HG03521 (cell line): ENCODE data around the gene TBC1D14.

Source experiments
- ATAC-seq: cut with Tn5 transposase; IDR thresholded peaks from one replicate; pipeline ENCODE4 v1.9.1; 2021; ENCODE audit warnings: mild to moderate bottlenecking, moderate library complexity; ENCODE audit not compliant: unreplicated experiment

Gene TBC1D14

GRCh38 chr4:6926681-6927478 is 17.3 kb downstream of the TBC1D14 start:
- ATAC-seq: no peak

- ATAC-seq: no peak
These were observed 18.5 kb downstream of the TBC1D14 start for GRCh38 chr4:6928081-6928480.

GRCh38 chr4:6929339-6929811 is 19.7 kb downstream of the TBC1D14 start:
- no peak for ATAC-seq

GRCh38 chr4:6929812-6930464 is 20.3 kb downstream of the TBC1D14 start:
- no peak for ATAC-seq

- ATAC-seq: no peak
These were observed 22.8 kb downstream of the TBC1D14 start for GRCh38 chr4:6932475-6932874.

- no peak for ATAC-seq
These were observed 23.3 kb downstream of the TBC1D14 start for GRCh38 chr4:6932918-6933317.

- ATAC-seq: no peak
These were observed 24.2 kb downstream of the TBC1D14 start for GRCh38 chr4:6933691-6934430.

GRCh38 chr4:6935965-6936364 is 26.3 kb downstream of the TBC1D14 start:
- no peak for ATAC-seq

- ATAC-seq: no peak
These were observed 27.6 kb downstream of the TBC1D14 start for GRCh38 chr4:6937201-6937600.

- no peak for ATAC-seq
These were observed 28.1 kb downstream of the TBC1D14 start for GRCh38 chr4:6937754-6938153.

GRCh38 chr4:6938237-6938636 is 28.6 kb downstream of the TBC1D14 start:
- no peak for ATAC-seq

- no peak for ATAC-seq
These were observed 29.1 kb downstream of the TBC1D14 start for GRCh38 chr4:6938647-6939271.

- peak; percentile 39 for ATAC-seq
These were observed 30.4 kb downstream of the TBC1D14 start for GRCh38 chr4:6939761-6940743.

GRCh38 chr4:6940744-6941137 is 31.1 kb downstream of the TBC1D14 start:
- ATAC-seq: no peak

GRCh38 chr4:6941796-6942195 is 32.2 kb downstream of the TBC1D14 start:
- ATAC-seq: no peak

GRCh38 chr4:6942238-6942800 is 32.7 kb downstream of the TBC1D14 start:
- peak; percentile 45 for ATAC-seq

- no peak for ATAC-seq
These were observed 33.6 kb downstream of the TBC1D14 start for GRCh38 chr4:6943012-6943884.

- ATAC-seq: no peak
These were observed 34.2 kb downstream of the TBC1D14 start for GRCh38 chr4:6943885-6944225.
